ENCODE measurements around the gene SND1.
A peak's percentile ranks its signal among the peaks of the same experiment; 100 is the strongest.

SND1 gene

DNA sequence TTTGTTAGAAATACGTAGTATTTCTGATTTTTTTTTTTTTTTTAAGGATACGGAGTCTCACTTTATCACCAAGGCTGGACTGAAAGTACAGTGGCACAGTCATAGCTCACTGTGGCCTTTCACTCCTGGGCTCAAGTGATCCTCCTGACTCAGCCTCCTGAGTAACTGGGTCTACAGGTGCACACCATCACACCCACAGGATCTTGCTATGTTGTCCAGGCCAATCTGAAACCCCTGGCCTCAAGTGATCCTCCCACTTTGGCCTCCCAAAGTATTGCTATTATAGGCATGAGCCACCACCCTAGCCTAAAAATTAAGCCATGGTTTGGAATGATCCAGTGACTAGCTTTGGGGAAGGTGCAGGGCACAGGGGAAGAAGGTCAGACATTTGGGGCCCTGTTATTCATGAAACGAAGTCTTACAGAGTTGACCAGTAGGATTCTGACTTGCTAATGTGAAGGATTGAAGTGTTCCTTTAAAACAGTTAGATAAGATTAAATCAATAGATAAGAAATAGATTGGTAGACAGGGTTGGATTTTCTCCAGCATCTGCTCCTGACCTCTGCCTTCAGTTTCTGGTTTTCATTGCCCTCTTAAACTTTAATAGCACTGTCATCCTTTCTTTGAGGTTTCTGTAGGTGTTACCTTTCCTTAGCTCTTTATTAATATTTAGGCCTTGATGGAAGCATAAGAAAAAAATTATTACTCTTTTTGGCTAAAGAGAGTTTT, 257.6 kb downstream of the SND1 start:
- Histone ChIP-seq H3K4me3 (ENCODE audit: low read length) (no peak overlapping the region), H4K20me1 (ENCODE audit: control insufficient read depth, insufficient read depth, low read depth, low read length) (no peaks in the 10 kb centered on the region), H3F3A (ENCODE audit: control insufficient read depth, insufficient read depth) (peaks cover 16% of the 10 kb centered on the region), H3K4me2 (ENCODE audit: low read length) (no peak overlapping the region), H3K9me3 (ENCODE audit: control insufficient read depth, insufficient read depth, low read length) (no peaks in the 10 kb centered on the region), H3K36me3 (ENCODE audit: control insufficient read depth, low read length) (peaks cover 45% of the 10 kb centered on the region), H3K9me2 (replicated peaks; ENCODE audit: control insufficient read depth, low read length) (no peaks in the 10 kb centered on the region), H3K27ac (ENCODE audit: low read depth, low read length) (no peak overlapping the region), H3K79me2 (ENCODE audit: control insufficient read depth, low read length) (peaks cover 18% of the 10 kb centered on the region), H3K27me3 (ENCODE audit: control insufficient read depth, low read length) (no peaks in the 10 kb centered on the region), H3K4me1 (ENCODE audit: control insufficient read depth, low read length) (peaks cover 63% of the 10 kb centered on the region)
- TF ChIP-seq, protein P1, sequence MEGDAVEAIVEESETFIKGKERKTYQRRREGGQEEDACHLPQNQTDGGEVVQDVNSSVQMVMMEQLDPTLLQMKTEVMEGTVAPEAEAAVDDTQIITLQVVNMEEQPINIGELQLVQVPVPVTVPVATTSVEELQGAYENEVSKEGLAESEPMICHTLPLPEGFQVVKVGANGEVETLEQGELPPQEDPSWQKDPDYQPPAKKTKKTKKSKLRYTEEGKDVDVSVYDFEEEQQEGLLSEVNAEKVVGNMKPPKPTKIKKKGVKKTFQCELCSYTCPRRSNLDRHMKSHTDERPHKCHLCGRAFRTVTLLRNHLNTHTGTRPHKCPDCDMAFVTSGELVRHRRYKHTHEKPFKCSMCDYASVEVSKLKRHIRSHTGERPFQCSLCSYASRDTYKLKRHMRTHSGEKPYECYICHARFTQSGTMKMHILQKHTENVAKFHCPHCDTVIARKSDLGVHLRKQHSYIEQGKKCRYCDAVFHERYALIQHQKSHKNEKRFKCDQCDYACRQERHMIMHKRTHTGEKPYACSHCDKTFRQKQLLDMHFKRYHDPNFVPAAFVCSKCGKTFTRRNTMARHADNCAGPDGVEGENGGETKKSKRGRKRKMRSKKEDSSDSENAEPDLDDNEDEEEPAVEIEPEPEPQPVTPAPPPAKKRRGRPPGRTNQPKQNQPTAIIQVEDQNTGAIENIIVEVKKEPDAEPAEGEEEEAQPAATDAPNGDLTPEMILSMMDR (IDR thresholded peaks at IDR 0.05; ENCODE audit: low read depth, low read length, poor library complexity, severe bottlenecking): no peak
- no peak for TF ChIP-seq EZH2phosphoT487 (IDR thresholded peaks at IDR 0.05; ENCODE audit: borderline replicate concordance, low read length)

DNA sequence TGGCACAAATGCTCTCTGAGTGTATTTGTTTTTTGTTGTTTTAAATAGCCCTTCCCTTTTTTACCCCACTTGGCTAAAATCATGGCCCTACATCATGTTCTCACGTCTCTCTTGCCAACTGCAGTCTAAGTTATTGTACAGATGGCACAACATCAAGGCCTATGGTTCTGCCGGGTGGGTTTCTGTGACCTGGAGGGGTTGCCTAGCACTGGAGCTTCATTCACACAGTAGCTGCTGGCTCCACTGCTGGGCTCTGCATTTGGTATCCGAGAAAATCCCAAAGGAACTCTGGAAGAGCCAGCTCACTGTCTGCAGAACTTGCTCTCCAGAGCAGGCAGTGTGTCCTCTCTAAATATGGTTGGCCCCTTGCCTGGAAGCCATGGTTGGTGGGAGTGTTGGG, 258.7 kb downstream of the SND1 start:
- Histone ChIP-seq H3K36me3 (ENCODE audit: control insufficient read depth, low read length) (peaks cover 36% of the 10 kb centered on the region), H3K27me3 (ENCODE audit: control insufficient read depth, low read length) (no peaks in the 10 kb centered on the region), H3K79me2 (ENCODE audit: control insufficient read depth, low read length) (peaks cover 20% of the 10 kb centered on the region), H3K4me2 (ENCODE audit: low read length) (peak overlapping the region; percentile 3; the same call in 1 of the 2 replicates), H3K27ac (ENCODE audit: low read depth, low read length) (no peak overlapping the region), H4K20me1 (ENCODE audit: control insufficient read depth, insufficient read depth, low read depth, low read length) (no peaks in the 10 kb centered on the region), H3K4me1 (ENCODE audit: control insufficient read depth, low read length) (peaks cover 59% of the 10 kb centered on the region), H3F3A (ENCODE audit: control insufficient read depth, insufficient read depth) (peaks cover 16% of the 10 kb centered on the region), H3K9me2 (replicated peaks; ENCODE audit: control insufficient read depth, low read length) (no peaks in the 10 kb centered on the region), H3K4me3 (ENCODE audit: low read length) (no peak overlapping the region), H3K9me3 (ENCODE audit: control insufficient read depth, insufficient read depth, low read length) (no peaks in the 10 kb centered on the region)
- TF ChIP-seq, protein P1 (IDR thresholded peaks at IDR 0.05; ENCODE audit: low read depth, low read length, poor library complexity, severe bottlenecking): no peak
- no peak for TF ChIP-seq EZH2phosphoT487 (IDR thresholded peaks at IDR 0.05; ENCODE audit: borderline replicate concordance, low read length)

DNA sequence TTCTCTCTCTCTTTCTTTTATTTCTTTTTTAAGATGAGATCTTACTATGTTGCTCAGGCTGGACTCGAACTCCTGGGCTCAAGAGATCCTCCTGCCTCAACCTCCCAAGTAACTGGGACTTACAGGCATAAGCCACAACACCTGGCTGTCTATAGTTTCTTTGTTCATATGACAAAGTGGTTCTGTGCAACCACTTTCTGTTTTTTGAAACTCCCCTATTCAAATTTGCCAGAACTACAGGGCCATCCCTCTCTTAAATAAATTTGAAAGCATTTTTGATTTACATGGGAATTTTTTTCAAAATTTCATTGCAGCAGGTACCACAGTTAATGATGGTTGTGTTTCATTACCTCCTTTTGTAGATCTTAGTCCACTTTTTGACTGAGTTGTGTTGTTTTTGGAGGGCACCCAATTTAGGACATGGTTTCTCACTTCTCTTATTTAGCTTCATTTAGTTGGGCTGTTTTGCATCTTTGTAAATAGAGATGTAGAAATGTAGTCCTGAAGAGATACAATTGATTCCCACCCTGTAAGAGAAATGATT, 260.0 kb downstream of the SND1 start:
- H3K36me3 ChIP-seq (ENCODE audit: control insufficient read depth, low read length): peaks cover 25% of the 10 kb centered on the region
- no peaks in the 10 kb centered on the region for H3K27me3 ChIP-seq (ENCODE audit: control insufficient read depth, low read length)
- peak overlapping the region; percentile 39 for H3K4me3 ChIP-seq (ENCODE audit: low read length)
- TF ChIP-seq, protein P1 (IDR thresholded peaks at IDR 0.05; ENCODE audit: low read depth, low read length, poor library complexity, severe bottlenecking): no peak
- no peak for TF ChIP-seq EZH2phosphoT487 (IDR thresholded peaks at IDR 0.05; ENCODE audit: borderline replicate concordance, low read length)
- peaks cover 16% of the 10 kb centered on the region for H3F3A ChIP-seq (ENCODE audit: control insufficient read depth, insufficient read depth)
- H3K9me2 ChIP-seq (replicated peaks; ENCODE audit: control insufficient read depth, low read length): no peaks in the 10 kb centered on the region
- H3K4me1 ChIP-seq (ENCODE audit: control insufficient read depth, low read length): peaks cover 46% of the 10 kb centered on the region
- H4K20me1 ChIP-seq (ENCODE audit: control insufficient read depth, insufficient read depth, low read depth, low read length): no peaks in the 10 kb centered on the region
- no peaks in the 10 kb centered on the region for H3K9me3 ChIP-seq (ENCODE audit: control insufficient read depth, insufficient read depth, low read length)
- H3K27ac ChIP-seq (ENCODE audit: low read depth, low read length): peak overlapping the region; percentile 79
- peaks cover 20% of the 10 kb centered on the region for H3K79me2 ChIP-seq (ENCODE audit: control insufficient read depth, low read length)
- peak overlapping the region; percentile 71 for H3K4me2 ChIP-seq (ENCODE audit: low read length)
